Subcutaneous abdominal adipose tissue (tissue), 5 donors: ENCODE results near the gene RHEB.

Experiments
- H3K27ac ChIP-seq: one replicate; pipeline ENCODE4 v1.7.0; 2013; ENCODE audit warnings: low read depth, mild to moderate bottlenecking, inconsistent platforms, low read length, moderate library complexity
- H3K27me3 ChIP-seq, 5 donors: one replicate each; pipeline ENCODE4 v1.7.0; 2013; ENCODE audit warnings: low read length in 5 of 5, inconsistent platforms in 1 of 5; ENCODE audit not compliant: control insufficient read depth in 5 of 5, insufficient read depth in 4 of 5
- H3K36me3 ChIP-seq, 5 donors: one replicate each; pipeline ENCODE4 v1.7.0; 2013; ENCODE audit warnings: low read length in 5 of 5; ENCODE audit not compliant: control insufficient read depth in 5 of 5, insufficient read depth in 5 of 5
- H3K4me1 ChIP-seq, 5 donors: one replicate each; pipeline ENCODE4 v1.7.0; 2013; ENCODE audit warnings: low read length in 5 of 5, mild to moderate bottlenecking in 3 of 5, moderate library complexity in 1 of 5; ENCODE audit not compliant: control insufficient read depth in 5 of 5, insufficient read depth in 5 of 5
- H3K4me3 ChIP-seq, 5 donors: one replicate each; pipeline ENCODE4 v1.7.0; 2013; ENCODE audit warnings: low read length in 5 of 5, low read depth in 1 of 5
- H3K9ac ChIP-seq, 5 donors: one replicate each; pipeline ENCODE4 v1.7.0; 2013; ENCODE audit warnings: low read length in 5 of 5, mild to moderate bottlenecking in 4 of 5, moderate library complexity in 3 of 5
- H3K9me3 ChIP-seq, 5 donors: one replicate each; pipeline ENCODE4 v1.7.0; 2013; ENCODE audit warnings: low read length in 5 of 5; ENCODE audit not compliant: control insufficient read depth in 5 of 5
- donor health status: healthy.
- donor health status: healthy.
- donor health status: healthy.
- donor health status: healthy.
- donor health status: healthy.

RHEB gene

DNA sequence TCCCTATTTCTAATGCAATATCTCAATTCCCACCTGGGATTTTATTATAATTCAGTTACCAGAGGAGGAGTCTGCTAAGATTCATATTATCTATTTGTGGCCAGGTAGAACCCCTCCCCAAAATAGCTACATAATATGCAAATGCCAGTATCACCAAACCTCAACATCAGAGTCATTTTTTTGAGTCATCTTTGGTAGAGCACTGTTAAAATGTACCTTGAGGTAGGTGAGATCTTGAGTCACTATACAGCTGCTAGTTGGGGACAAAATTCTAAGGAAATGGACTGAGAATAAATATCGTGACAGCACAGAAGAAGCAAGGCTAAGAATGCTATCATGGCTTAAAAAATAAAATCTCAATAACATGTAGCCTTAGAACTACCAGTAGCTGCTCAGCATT is 75.1 kb downstream of the RHEB start:
- Histone ChIP-seq H3K4me1 (peaks cover 0 to 32% (median 29%) of the 10 kb centered on the region in 5 donors), H3K36me3 (no peaks in the 10 kb centered on the region)

DNA sequence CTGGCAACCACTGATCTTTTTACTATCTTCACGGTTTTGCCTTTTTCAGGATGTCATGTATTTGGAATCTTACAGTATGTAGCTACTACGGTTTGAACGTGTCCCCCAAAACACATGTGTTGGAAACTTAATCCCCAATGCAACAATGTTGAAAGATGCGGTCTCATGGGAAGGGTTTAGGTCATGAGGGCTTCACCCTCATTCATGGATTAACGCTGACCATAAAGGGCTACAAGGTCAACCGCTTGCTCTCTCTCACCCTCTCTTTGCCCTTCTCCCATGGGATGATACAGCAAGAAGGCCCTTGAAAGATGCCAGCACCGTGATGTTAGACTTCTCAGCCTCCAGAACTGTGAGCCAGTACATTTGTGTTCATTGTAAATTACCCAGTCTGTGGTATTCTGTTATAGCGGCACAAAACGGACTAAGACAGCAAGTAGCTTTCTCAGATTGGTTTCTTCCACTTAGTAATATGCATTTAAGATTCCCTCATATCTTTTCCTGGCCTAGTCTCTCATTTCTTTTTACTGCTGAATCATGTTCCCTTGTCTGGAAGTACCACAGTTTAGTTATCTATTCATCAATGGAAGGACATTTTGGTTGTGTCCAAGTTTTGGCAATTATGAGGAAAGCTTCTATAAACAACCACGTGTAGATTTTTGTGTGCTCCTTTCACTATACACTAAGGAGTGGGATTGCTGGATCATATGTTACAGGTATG is 76.8 kb downstream of the RHEB start:
- H3K4me1 ChIP-seq, result peaks cover 0 to 29% (median 25%) of the 10 kb centered on the region in 5 donors
- H3K4me3 ChIP-seq, result no peak overlapping the region
- no peaks in the 10 kb centered on the region for H3K36me3 ChIP-seq
- no peak overlapping the region for H3K27ac ChIP-seq
- peaks cover 0 to 11% (median 0%) of the 10 kb centered on the region in 5 donors for H3K27me3 ChIP-seq
- no peak overlapping the region for H3K9ac ChIP-seq
- H3K9me3 ChIP-seq, result peaks cover 0 to 5% (median 0%) of the 10 kb centered on the region in 5 donors

More for the DNA sequence above, 75.1 kb downstream of the RHEB start:
- no peak overlapping the region for H3K4me3 ChIP-seq
- peaks cover 0 to 5% (median 0%) of the 10 kb centered on the region in 5 donors for H3K9me3 ChIP-seq
- no peak overlapping the region for H3K27ac ChIP-seq
- H3K9ac ChIP-seq, result no peak overlapping the region
- peaks cover 0 to 8% (median 0%) of the 10 kb centered on the region in 5 donors for H3K27me3 ChIP-seq

DNA sequence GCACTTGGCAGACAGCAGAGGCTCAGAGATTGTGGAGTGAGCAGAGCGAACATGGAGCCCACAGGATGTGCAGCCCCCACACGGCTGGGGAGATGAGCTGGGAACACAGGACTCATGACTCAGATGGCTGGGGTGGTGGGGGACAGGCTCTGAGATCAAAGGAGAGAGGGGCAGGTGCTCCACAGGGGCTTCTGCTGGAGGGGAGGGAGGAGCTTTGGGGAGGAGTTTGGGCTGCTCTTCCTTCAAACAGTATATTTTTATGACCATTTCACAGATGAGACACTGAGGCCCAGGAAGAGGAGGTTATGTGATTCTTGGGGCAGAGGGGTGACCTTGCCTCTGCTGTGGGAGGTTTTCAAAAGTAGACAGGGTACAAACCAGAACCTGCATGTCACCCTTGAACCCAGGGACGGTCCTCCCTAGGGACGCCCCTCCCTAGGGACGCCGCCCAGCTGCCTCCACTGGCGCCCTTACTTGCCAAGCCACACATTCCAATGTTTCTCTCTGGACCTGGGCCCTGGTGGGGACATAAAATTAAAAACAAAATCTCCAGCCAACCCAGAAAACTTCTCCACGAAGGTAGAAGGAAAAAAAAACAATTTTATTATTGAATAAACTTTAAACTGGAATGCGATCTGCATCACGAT is 78.8 kb downstream of the RHEB start:
- Histone ChIP-seq H3K4me1 (peaks cover 0 to 32% (median 29%) of the 10 kb centered on the region in 5 donors), H3K27ac (peak overlapping the region; percentile 65), H3K4me3 (no peak overlapping the region), H3K27me3 (peaks cover 0 to 11% (median 0%) of the 10 kb centered on the region in 5 donors), H3K9me3 (peaks cover 0 to 5% (median 0%) of the 10 kb centered on the region in 5 donors), H3K36me3 (no peaks in the 10 kb centered on the region), H3K9ac (peak overlapping the region in 1 of 5 donors; percentile 35)

DNA sequence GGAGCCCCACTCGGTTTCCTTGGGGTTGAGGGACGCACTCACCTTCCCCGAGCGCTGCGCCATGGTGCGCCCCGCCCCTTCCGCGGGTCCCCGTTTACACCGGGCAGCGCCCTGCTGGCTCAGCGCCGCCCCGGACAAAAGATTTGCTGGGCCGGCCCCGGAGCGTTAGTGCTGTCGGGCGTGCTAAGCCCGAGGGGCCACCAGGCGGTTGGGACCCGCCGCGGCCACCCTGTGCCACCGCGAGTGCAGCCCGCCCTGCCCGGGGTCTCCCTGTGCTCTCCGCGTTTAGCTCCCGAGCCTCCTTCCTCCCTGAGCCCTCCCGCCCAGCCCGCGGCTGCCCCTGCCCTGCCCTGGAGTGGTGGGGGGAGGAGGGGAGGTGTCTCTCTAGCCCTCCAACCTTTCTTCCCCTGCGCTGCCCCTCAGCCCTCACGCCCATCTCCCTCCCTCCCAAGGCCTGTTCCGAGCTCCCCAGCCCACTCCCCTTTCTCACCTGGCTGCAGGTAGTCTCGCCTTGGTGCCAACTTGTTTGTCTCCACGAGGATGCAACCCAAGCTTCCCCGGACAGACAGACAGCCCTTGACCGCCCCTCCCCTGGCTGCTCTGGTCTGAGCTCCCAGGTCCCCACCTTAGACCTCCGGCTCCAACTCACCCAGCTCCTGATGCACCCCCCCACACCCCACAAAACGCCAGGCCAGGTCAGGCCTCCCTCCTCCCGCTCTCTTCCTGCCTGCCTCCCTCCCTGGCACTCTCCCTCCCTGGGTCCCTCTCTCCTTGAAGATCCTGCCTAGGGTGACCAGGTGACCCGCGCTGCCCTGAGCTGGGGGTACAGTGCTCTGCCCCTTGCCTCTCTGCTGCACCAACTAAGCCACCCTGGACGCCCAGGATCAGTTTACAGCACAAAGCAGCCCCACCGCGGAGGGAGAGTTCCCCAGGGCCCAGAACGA is 79.6 kb downstream of the RHEB start, which contains the start of gene CRYGN:
CRYGN (minus strand) TSS at position 287 of the 944 bp plus-strand sequence; CDS start at position 63, 224 bp downstream.
- H3K27me3 ChIP-seq, result peaks cover 0 to 11% (median 0%) of the 10 kb centered on the region in 5 donors
- peak within 1 kb of the TSS in 1 of 5 donors; percentile 35 for H3K9ac ChIP-seq
- H3K4me3 ChIP-seq, result peak within 1 kb of the TSS in 3 of 5 donors; percentile 13 to 26 (median 17)
- H3K4me1 ChIP-seq, result peaks cover 0 to 34% (median 29%) of the 10 kb centered on the region in 5 donors
- H3K36me3 ChIP-seq, result no peaks in the 10 kb centered on the region
- peak within 1 kb of the TSS; percentile 65 for H3K27ac ChIP-seq
- peaks cover 0 to 5% (median 0%) of the 10 kb centered on the region in 5 donors for H3K9me3 ChIP-seq

DNA sequence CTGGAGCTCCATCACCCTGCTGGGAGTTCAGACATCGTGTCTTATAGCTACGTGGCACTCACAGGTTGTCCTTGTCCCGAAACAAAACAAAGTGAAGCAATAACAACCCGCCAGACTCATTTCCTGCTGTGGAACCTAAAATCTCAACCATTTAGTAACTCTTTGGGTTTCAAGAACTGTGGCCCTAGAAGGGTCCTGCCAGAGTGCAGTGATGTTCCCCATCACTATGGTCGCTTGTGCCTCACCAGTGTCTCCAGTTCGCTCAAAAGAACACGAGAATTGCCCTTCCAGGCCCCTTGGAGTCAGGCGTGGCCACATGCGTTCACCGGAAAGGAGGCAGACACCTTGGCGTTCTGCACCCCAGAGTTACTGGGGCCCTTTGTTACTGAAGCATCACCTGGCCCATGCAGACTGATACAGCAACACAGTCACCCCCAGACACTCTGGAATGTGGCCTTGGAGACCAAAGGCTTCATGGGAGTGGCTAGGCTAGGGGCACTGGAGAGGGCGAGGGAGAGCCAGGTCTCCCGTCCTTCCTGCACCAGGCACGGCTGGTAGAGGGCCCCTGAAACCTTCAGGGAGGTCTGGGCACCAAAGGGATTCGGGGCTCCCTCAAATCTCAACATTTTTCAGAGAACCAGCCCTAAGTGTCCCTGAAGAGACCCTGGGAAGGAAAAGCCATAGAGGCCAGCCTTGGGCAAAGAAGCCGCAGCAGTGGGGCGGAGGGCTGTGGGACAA is 80.7 kb downstream of the RHEB start:
- Histone ChIP-seq H3K27me3 (peaks cover 0 to 11% (median 0%) of the 10 kb centered on the region in 5 donors), H3K36me3 (no peaks in the 10 kb centered on the region), H3K27ac (no peak overlapping the region), H3K4me1 (peaks cover 0 to 34% (median 29%) of the 10 kb centered on the region in 5 donors), H3K9me3 (peaks cover 0 to 5% (median 0%) of the 10 kb centered on the region in 5 donors), H3K9ac (peak overlapping the region in 1 of 5 donors; percentile 17), H3K4me3 (no peak overlapping the region)

DNA sequence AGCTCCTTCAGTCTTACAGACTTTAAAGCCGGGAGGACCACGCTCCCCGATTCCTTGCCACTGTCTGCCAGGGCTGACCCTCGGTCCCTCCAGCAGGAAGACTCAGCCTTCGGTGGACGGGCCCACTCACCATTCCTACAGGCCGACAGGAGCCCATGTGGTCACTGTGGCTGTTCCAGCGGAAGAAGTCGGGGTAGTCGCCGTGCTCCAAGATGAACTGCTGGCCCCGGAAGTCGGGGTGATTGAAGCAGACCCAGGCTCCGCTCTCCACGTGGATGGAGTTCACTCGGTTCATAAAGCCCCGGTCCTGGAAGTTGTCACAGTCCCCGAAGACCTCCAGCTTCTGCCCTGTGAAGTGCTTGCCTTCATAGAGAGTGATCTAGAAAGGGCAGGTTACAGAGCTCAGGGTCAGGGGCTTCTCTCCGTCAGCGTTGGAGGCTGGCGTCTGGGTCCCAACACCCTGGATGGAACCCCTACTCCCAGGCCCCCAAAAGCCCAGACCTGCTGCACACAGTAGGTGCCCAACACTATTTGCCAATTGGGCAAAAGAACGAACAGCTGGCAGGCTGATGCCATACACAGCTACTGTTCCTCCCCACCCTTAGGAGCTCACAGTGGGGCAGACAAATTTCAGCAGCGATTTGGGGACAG is 81.7 kb downstream of the RHEB start:
- no peak overlapping the region for H3K4me3 ChIP-seq
- H3K27ac ChIP-seq, result no peak overlapping the region
- H3K9me3 ChIP-seq, result peaks cover 0 to 5% (median 0%) of the 10 kb centered on the region in 5 donors
- H3K36me3 ChIP-seq, result no peaks in the 10 kb centered on the region
- H3K4me1 ChIP-seq, result peaks cover 0 to 34% (median 29%) of the 10 kb centered on the region in 5 donors
- H3K9ac ChIP-seq, result no peak overlapping the region
- H3K27me3 ChIP-seq, result peaks cover 0 to 11% (median 0%) of the 10 kb centered on the region in 5 donors

DNA sequence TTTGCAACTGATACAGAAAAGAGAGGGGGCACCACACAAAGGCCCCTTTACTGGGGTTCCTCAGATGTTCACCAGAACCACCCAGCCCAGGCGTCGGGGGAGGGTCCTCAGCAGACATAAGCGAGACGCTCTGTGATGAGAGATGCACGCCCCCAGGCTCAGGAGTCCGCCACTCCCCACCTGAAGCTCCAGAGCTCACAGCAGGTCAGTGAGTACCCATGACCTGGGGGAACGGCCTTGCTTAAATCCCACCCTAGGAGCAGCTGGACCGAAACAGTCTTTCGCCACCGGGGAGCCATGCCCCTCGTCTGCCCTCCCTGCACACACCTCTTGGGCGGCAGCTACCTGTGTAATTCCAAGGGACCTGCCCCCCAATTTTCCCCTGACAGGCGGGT is 82.5 kb downstream of the RHEB start:
- Histone ChIP-seq H3K4me1 (peaks cover 0 to 34% (median 28%) of the 10 kb centered on the region in 5 donors), H3K9me3 (no peaks in the 10 kb centered on the region), H3K27ac (no peak overlapping the region), H3K36me3 (no peaks in the 10 kb centered on the region), H3K27me3 (peaks cover 0 to 11% (median 0%) of the 10 kb centered on the region in 5 donors), H3K4me3 (no peak overlapping the region), H3K9ac (no peak overlapping the region)

DNA sequence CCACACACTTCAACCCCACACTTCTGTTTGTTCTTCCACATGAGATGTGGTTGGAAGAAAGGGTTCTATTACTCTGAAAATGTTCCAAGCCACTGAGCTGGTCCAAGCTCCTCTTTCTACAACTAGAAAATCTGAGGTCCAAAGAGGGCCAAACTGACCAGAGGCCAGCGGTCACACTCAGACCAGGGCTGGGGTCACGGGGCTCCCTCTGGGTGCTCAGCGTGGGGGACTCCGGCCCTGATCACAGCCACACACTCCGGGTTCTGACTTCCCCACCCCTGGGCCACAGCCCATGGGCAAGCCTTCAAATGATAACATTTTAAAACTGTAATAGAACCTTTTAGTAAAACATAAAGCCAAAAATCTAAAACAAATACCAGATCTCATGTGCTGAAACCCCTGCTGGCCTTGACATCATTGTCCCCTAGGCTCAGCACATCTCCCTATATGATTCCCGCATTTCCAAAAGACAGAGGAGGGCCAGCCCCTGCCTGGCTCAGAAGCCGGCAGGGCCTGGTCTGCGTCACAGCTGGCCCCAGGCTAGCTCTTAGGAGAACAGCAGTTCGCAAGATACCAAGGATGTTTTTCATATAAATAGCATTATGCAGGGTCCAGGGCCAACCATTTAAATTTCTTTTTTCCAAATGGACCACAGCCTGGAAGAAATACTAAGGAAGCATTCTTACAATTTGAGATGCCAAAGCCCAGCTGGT is 83.1 kb downstream of the RHEB start:
- no peak overlapping the region for H3K27ac ChIP-seq
- H3K9me3 ChIP-seq, result no peaks in the 10 kb centered on the region
- H3K9ac ChIP-seq, result no peak overlapping the region
- H3K4me3 ChIP-seq, result no peak overlapping the region
- H3K4me1 ChIP-seq, result peaks cover 0 to 29% (median 23%) of the 10 kb centered on the region in 5 donors
- H3K36me3 ChIP-seq, result no peaks in the 10 kb centered on the region
- peaks cover 0 to 11% (median 0%) of the 10 kb centered on the region in 5 donors for H3K27me3 ChIP-seq
